CD14-positive monocyte (primary cell): ENCODE measurements around the gene SPTB. TPM values are rescaled to one million over a fixed set of nuclear protein-coding genes. Genes with fewer than 3 reads are reported as not detected.

Source experiments
- DNase-seq, 3 donors: peaks; one replicate each; pipeline ENCODE4 v3.0.0-alpha.2; 2011 to 2022
- H2AFZ ChIP-seq: 2 replicates; pipeline ENCODE4 v1.6.0; 2012; ENCODE audit warnings: mild to moderate bottlenecking, low read depth, low read length, inconsistent platforms; ENCODE audit not compliant: insufficient read depth, poor library complexity, severe bottlenecking
- H3K27ac ChIP-seq, 2 donors: 1 replicate in 1 of 2; 2 replicates in 1 of 2; pipeline ENCODE4 v1.5.1; 2012 to 2013; ENCODE audit warnings: low read length in 2 of 2, control low read depth in 1 of 2, inconsistent platforms in 1 of 2, low read depth in 1 of 2, mild to moderate bottlenecking in 1 of 2
- H3K27me3 ChIP-seq, 2 donors: one replicate each; pipeline versions ENCODE4 v1.6.0 to v1.6.1; 2011 to 2013; ENCODE audit warnings: low read length in 2 of 2; ENCODE audit not compliant: control insufficient read depth in 2 of 2, insufficient read depth in 2 of 2
- H3K36me3 ChIP-seq, 2 donors: replicated peaks in 1 of 2; 1 replicate in 1 of 2; 2 replicates in 1 of 2; pipeline versions ENCODE4 v1.5.1 to v1.6.1; 2012 to 2013; ENCODE audit warnings: low read length in 2 of 2, control low read depth in 1 of 2, inconsistent platforms in 1 of 2, mild to moderate bottlenecking in 1 of 2; ENCODE audit not compliant: insufficient read depth in 2 of 2, control insufficient read depth in 1 of 2
- H3K4me1 ChIP-seq, 2 donors: 1 replicate in 1 of 2; 2 replicates in 1 of 2; pipeline versions ENCODE4 v1.5.1 to v1.6.1; 2012 to 2013; ENCODE audit warnings: low read length in 2 of 2, control low read depth in 1 of 2, inconsistent platforms in 1 of 2, mild to moderate bottlenecking in 1 of 2, moderate library complexity in 1 of 2; ENCODE audit not compliant: insufficient read depth in 2 of 2, control insufficient read depth in 1 of 2
- H3K4me2 ChIP-seq: replicated peaks from 2 replicates; pipeline ENCODE3; 2012; ENCODE audit warnings: low read length, moderate library complexity, mild to moderate bottlenecking; ENCODE audit not compliant: poor library complexity, severe bottlenecking; ENCODE audit errors: extremely low read depth
- H3K4me3 ChIP-seq, 3 experiments: fragments of 200-600 bp in 1 of 3; sonication (generic) in 1 of 3; replicated peaks in 1 of 3; 1 replicate in 2 of 3; 2 replicates in 1 of 3; pipeline ENCODE4 v1.5.1; 2011 to 2013; ENCODE audit warnings: low read length in 3 of 3, mild to moderate bottlenecking in 3 of 3, control low read depth in 2 of 3, low read depth in 2 of 3, inconsistent platforms in 1 of 3, moderate library complexity in 1 of 3
- H3K79me2 ChIP-seq: 2 replicates; pipeline ENCODE4 v1.6.0; 2012; ENCODE audit warnings: mild to moderate bottlenecking, control low read depth, inconsistent platforms, low read length, moderate library complexity; ENCODE audit not compliant: insufficient read depth
- H3K9ac ChIP-seq: 2 replicates; pipeline ENCODE4 v1.6.0; 2017; ENCODE audit warnings: low read length, mild to moderate bottlenecking; ENCODE audit not compliant: insufficient read depth, poor library complexity, severe bottlenecking
- H3K9me3 ChIP-seq, 2 donors: replicated peaks in 1 of 2; 1 replicate in 1 of 2; 2 replicates in 1 of 2; pipeline versions ENCODE4 v1.5.1 to v1.6.1; 2012 to 2013; ENCODE audit warnings: low read length in 2 of 2, control low read depth in 1 of 2; ENCODE audit not compliant: control insufficient read depth in 1 of 2, insufficient read depth in 1 of 2
- H4K20me1 ChIP-seq: 2 replicates; pipeline ENCODE4 v1.6.0; 2012; ENCODE audit warnings: mild to moderate bottlenecking, low read length, control low read depth, moderate library complexity; ENCODE audit not compliant: insufficient read depth
- H3K27ac Mint-ChIP-seq, 7 donors: one replicate each; pipeline ENCODE4 v1.8.0; 2020; ENCODE audit warnings: mild to moderate bottlenecking in 7 of 7, mixed read lengths in 7 of 7, moderate library complexity in 6 of 7, inconsistent platforms in 2 of 7
- H3K27me3 Mint-ChIP-seq, 3 donors: one replicate each; pipeline ENCODE4 v1.8.0; 2021 to 2022; ENCODE audit warnings: low read depth in 3 of 3, mild to moderate bottlenecking in 3 of 3, mixed read lengths in 3 of 3, moderate library complexity in 3 of 3, inconsistent platforms in 1 of 3
- H3K36me3 Mint-ChIP-seq, 2 donors: one replicate each; pipeline ENCODE4 v1.8.0; 2020; ENCODE audit warnings: mixed read lengths in 2 of 2, inconsistent platforms in 1 of 2, mild to moderate bottlenecking in 1 of 2
- H3K4me1 Mint-ChIP-seq: one replicate; pipeline ENCODE4 v1.8.0; 2020; ENCODE audit warnings: mild to moderate bottlenecking, mixed read lengths
- H3K4me3 Mint-ChIP-seq, 2 donors: one replicate each; pipeline ENCODE4 v1.8.0; 2020; ENCODE audit warnings: mild to moderate bottlenecking in 2 of 2, mixed read lengths in 2 of 2, moderate library complexity in 1 of 2
- H3K9me3 Mint-ChIP-seq, 7 donors: one replicate each; pipeline ENCODE4 v1.8.0; 2020 to 2022; ENCODE audit warnings: mixed read lengths in 7 of 7, mild to moderate bottlenecking in 6 of 7, moderate library complexity in 6 of 7, inconsistent platforms in 2 of 7
- CTCF ChIP-seq: fragments of 200-600 bp; IDR thresholded peaks from one replicate; pipeline ENCODE4 v1.8.0; 2022; ENCODE audit warnings: antibody characterized with exemption, mild to moderate bottlenecking
- WGBS: methylation state at CpG from one replicate; pipeline ENCODE4 v1.1.5; 2013; ENCODE audit warnings: missing lambda C conversion rate; ENCODE audit not compliant: insufficient coverage; 5-methylcytosine and 5-hydroxymethylcytosine counted together
- intact Hi-C, 2 donors: fragments of 100-400 bp; cut with micrococcal nuclease; formaldehyde crosslinking; loops; one replicate each; pipeline versions ENCODE4 v1.15.0 to v1.15.1; 2023
- polyA plus RNA-seq, 3 donors: library from polyadenylated mRNA; depleted of rRNA in 1 of 3; unstranded in 2 of 3; stranded (reverse) in 1 of 3; fragments of 300-500 nt in 2 of 3; fragments of >200 nt in 1 of 3; fragmentation: Illumina TruSeq in 2 of 3; gene quantifications; 1 replicate in 2 of 3; 2 replicates in 1 of 3; pipeline ENCODE4 v1.2.3, GENCODE V29; 2012 to 2021

SPTB gene
- polyA plus RNA-seq, 3 donors: not detected

- Histone ChIP-seq H3K9me3 (no peaks in the 10 kb centered on the region), H3K36me3 (no peaks in the 10 kb centered on the region), H3K4me3 (no peak overlapping the region), H3K27ac (no peak overlapping the region), H3K79me2 (no peaks in the 10 kb centered on the region), H3K4me2 (no peak overlapping the region), H3K4me1 (no peaks in the 10 kb centered on the region), H2AFZ (no peak overlapping the region), H3K9ac (no peak overlapping the region), H4K20me1 (no peaks in the 10 kb centered on the region), H3K27me3 (no peaks in the 10 kb centered on the region)
- H3K4me3 Mint-ChIP-seq: no peak overlapping the region
- H3K36me3 Mint-ChIP-seq: no peaks in the 10 kb centered on the region
- DNase-seq: no peak
- peaks cover 2 to 4% (median 2%) of the 10 kb centered on the region in 3 donors for H3K27me3 Mint-ChIP-seq
- 86% methylated on average over 1 of the region's 3 CpGs for WGBS
- peaks cover 2% of the 10 kb centered on the region for H3K4me1 Mint-ChIP-seq
- no peak for TF ChIP-seq CTCF
- H3K9me3 Mint-ChIP-seq: no peaks in the 10 kb centered on the region
- intact Hi-C loops: no loop called here
- H3K27ac Mint-ChIP-seq: no peak overlapping the region
Observed at GRCh38 chr14:64795921-64796320, 83.8 kb downstream of the SPTB start.

GRCh38 chr14:64795211-64795610 lies 84.5 kb downstream of the SPTB start:
- H3K27me3 ChIP-seq: no peaks in the 10 kb centered on the region
- H2AFZ ChIP-seq: no peak overlapping the region
- peaks cover 2 to 4% (median 3%) of the 10 kb centered on the region in 3 donors for H3K27me3 Mint-ChIP-seq
- no peak overlapping the region for H3K9ac ChIP-seq
- H3K79me2 ChIP-seq: no peaks in the 10 kb centered on the region
- no peak overlapping the region for H3K4me2 ChIP-seq
- WGBS: 98% methylated on average over 16 of the region's 16 CpGs
- no peak overlapping the region for H3K4me3 ChIP-seq
- no peaks in the 10 kb centered on the region for H4K20me1 ChIP-seq
- no peak overlapping the region for H3K4me3 Mint-ChIP-seq
- intact Hi-C loops: no loop called here
- H3K27ac Mint-ChIP-seq: no peak overlapping the region
- no peaks in the 10 kb centered on the region for H3K4me1 ChIP-seq
- H3K4me1 Mint-ChIP-seq: peaks cover 2% of the 10 kb centered on the region
- H3K9me3 ChIP-seq: no peaks in the 10 kb centered on the region
- DNase-seq: no peak
- H3K9me3 Mint-ChIP-seq: no peaks in the 10 kb centered on the region
- no peaks in the 10 kb centered on the region for H3K36me3 ChIP-seq
- no peaks in the 10 kb centered on the region for H3K36me3 Mint-ChIP-seq
- H3K27ac ChIP-seq: no peak overlapping the region
- no peak for TF ChIP-seq CTCF
